Umbilical cord (tissue), 2 donors: ENCODE results near the gene SPTLC2. TPM values are rescaled to one million over a fixed set of nuclear protein-coding genes. Genes with fewer than 3 reads are reported as not detected.

Experiments
- DNase-seq: peaks from one replicate; pipeline ENCODE4 v3.0.0-alpha.2; 2015; ENCODE audit warnings: low spot score
- total RNA-seq: library from RNA; depleted of rRNA; stranded (reverse); fragments of >200 nt; gene quantifications from one replicate; pipeline ENCODE4 v1.2.3, GENCODE V29; 2014; ENCODE audit warnings: low replicate concordance; ENCODE audit not compliant: insufficient read depth

Gene SPTLC2
- total RNA-seq, 1 donor from 2014 or later = 36.1 TPM

DNA sequence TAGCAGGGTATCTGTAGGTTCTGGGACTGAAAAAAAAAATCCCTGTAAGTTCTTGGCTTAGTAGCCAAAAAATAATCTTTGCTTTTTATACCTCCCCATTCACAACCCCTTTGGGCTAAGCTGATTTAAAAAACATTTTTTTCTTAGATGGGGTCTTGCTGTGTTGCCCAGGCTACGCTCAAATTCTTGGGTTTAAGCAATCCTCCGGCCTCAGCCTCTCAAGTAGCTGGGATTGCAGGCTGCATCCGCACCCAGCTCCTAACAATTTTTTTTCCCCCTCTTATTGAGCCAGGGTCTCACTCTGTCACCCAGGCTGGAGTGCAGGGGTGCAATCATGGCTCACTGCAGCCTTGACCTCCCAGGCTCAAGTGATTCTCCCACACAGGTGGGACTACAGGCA lies 108.7 kb downstream of the SPTLC2 start:
- no peak for DNase-seq

DNA sequence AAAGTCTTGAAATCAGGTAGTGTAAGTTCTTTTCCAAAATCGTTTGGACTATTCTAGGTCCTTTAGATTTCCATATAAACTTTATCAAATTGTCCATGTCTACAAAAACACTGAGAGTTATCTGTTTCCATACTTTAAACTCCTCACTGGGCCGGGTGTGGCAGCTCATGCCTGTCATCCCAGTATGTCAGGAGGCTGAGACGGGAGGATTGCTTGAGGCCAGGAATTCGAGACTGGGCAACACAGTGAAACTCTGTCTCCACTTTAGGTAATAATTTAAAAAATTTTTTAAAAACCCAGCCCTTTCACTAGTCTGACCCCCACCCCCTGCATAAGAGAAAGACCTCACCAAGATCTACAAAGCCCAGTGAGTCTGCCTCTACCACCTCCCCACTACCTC lies 111.4 kb downstream of the SPTLC2 start:
- no peak for DNase-seq

DNA sequence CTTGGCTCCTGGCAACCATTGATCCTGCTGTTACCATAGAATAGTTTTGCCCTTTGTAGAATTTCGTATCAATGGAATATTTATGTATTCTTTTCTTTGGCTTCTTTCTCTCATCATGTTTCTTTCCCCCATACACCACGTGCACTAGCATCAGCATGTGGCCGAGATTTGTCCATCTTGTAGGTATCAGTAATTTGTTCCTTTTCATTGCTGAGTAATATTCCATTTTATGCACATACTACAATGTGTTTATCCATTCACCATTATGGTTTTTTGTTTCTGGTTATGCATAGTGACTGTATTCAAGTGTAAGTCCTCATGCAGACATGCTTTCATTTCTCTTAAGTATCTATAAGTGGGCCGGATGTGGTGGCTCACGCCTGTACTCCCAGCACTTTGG lies 113.3 kb downstream of the SPTLC2 start:
- no peak for DNase-seq

GRCh38 chr14:77502109-77502782 lies 114.2 kb downstream of the SPTLC2 start:
- DNase-seq = no peak

GRCh38 chr14:77498984-77499527 lies 117.4 kb downstream of the SPTLC2 start:
- peak; percentile 2 for DNase-seq

DNA sequence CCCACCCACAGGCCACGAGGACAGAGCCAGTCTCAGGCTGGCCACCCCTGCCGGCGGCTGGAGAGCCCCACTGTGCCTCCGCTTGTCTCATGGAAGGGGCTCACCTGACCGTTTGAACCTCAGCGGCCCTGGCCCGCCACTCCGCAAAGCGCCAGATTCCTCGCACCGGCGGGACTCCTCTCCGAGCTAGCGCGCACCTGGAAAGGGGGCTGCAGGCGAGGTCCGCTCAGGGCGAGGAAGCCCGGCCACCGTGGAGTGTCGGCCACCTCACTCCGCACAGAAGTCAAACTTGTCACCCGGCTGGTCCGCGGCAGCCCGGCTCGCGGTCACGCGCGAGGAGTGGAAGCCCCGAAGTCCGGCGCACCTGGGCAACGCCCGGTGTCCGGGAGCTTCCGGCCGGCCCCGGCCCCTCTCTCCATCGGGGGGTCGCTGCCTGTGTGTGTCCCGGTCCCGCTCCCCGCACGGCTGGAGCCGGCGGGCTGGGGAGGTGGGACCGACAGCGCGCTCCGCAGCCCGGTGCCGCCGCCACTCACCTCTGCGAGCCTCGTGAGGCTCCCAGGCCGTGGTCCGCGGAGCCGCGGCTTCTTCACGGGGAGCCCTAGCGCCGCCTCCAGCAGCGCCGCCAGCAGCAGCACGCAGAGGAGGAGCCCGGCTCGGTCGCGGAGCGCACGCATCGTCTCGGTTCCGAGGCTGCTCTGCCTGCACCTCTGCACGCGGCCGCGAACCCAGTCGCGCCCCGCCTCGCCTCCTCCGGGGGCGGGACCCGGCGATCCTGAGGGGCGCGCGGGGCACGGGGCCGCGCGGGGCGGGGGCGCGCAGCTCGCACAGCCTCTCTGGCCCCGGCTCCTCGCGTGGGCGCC lies 118.1 kb downstream of the SPTLC2 start, which contains the start of gene ISM2:
Gene ISM2, minus strand, starts transcription at position 697 of the 860 bp plus-strand sequence. Its CDS starts 23 bp downstream, at position 674.
- peak; percentile 49 for DNase-seq

DNA sequence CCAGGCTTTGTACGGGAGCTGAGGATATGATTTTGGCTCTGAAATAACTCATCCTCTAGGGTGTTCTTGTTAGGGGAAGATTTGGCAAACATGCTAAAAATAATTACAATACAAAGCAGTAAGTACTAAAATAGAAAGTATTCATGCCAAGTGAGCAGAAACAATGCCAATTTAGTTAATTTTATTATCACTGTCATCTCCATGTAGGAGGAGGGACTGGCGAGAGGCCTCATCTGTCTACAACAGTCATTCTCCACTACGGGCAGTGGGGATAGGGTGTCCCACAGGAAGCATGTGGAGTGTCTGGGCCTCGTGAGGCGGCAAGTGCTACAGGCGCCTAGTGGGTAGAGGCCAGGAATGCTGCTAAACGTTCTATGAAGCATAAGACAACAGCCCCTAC lies 121.1 kb downstream of the SPTLC2 start:
- no peak for DNase-seq

DNA sequence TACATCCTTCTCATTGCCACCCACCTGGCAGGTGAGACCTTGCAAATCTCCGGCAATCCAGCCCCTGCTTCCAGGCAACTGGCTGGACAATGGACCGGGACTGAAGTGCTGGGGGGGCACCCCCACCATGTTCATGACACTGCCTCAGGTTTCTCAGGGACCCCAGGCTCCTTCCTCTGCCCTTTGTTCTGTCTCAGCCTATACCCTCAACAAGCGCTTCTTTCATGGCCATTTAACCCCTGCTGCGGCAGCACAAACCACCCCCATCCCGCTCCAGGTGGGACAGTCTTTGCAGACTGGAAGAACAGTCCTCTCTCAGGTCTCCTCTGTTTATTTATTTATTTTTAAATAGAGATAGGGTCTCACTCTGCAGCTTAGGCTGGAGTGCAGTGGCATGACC lies 125.4 kb downstream of the SPTLC2 start:
- no peak for DNase-seq

- no peak for DNase-seq
Measured at GRCh38 chr14:77490347-77490986, 126.0 kb downstream of the SPTLC2 start.

- no peak for DNase-seq
Measured at GRCh38 chr14:77489041-77489440, 127.4 kb downstream of the SPTLC2 start.

DNA sequence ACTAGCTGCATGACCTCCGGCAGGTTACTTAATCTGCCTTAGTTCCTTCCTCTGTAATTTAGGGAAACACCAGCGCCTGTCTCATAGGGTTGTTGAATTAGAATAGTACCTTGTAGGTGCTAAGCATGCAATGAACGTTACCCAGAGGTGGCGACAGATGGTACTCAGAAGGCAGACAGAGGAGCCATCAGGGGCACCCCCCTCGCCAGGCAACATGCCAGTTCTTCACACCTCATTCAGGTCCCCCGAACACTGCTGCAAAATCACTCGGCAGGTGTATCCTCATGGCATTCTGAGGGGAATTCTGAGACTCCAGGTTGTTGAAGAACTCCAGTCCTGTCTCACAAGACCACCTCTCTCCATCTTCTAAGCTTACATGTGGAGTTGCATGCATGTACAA lies 127.9 kb downstream of the SPTLC2 start:
- no peak for DNase-seq

DNA sequence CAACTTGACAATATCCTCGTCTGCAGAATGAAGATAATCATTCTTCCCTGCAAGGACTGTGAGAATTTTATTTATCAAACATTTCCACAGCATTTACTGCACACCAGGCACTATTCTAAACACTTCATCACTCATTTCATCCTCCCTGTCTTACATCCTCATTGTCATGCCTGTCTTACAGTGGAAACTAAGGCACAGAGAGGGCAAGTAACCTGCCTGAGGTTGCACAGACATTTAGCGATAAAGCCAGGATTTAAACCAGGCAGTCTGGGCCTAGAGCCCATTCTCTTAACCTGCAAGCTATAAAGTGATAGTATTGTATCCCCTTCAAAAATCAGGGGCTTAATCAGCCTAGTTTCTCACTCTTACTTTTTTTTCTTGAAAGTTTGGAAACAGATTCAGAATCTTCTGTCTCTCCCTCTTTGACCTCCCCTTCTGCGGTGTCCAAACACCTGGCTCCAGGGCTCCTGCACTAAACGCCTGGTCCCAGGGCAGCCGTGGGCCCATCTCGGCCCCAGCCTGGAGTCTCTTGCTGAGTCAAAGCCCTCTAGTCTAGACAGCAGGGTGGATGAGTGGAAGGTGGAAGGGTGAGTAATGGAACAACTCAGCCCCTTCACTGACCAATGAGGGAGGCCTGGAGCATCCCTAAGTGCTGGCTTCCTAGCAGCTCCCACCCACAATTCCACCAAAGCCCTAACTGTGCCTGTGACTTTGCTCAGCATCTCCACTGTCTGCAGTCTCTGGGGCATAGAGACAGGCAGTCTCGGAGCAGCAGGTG lies 130.3 kb downstream of the SPTLC2 start:
- DNase-seq = peak; percentile 5

- DNase-seq = no peak
Measured at GRCh38 chr14:77485256-77485655, 131.2 kb downstream of the SPTLC2 start.

DNA sequence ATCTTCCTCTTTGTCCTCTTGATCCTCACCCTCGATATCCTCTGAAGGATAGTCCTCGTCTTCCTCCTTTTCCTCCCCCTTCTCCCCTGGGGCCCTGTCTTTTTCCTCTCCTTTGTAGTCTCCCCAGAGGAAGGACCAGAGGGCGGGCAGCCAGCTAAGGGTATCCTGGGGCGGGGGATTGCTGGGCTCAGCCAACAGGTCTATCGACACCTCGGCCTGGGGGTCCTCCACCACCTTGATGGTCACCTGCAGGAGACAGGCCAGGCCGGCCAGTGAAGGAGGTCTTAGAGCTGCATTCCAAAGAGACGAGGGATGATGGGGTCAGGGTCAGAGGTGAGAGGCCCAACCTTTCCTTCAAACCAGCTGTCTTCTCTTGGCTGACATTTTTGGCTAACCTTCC lies 134.0 kb downstream of the SPTLC2 start:
- no peak for DNase-seq

DNA sequence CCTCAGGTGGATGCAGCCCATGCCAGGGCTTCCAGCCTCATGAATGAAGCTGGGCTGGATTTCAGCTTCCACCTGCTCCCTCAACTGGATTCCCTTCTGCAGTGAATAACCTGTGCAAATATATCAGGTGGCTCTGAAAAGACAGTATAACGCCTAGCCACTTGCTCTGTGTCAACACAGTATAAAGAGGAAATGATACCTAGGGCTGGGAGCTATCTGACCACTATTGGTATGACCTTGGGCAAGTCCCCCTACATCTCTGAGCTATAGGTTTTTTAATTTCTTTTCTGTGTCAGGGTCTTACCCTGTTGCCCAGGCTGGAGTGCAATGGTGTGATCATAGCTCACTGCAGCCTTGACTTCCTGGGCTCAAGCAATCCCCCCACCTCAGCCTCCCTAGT lies 137.6 kb downstream of the SPTLC2 start:
- no peak for DNase-seq

DNA sequence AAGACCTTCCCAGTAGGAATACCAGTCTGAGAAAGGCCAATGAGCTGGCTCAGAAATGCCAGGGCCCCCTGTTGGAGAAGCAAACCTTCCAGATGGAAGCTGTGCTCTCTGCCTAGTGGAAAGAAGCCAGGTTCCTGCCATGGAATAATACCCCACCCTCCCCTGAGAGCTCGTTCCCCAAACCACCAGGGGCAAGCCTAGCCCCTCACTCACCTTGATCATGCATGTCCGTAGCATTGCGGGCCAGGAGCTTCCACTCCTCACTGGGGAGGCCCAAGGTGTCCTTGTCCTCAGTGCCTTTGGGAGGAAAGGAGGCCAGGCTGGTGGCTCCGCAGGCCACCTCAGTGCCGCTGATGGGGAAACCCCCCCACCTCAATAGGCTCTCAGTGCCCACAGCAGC lies 138.4 kb downstream of the SPTLC2 start:
- DNase-seq = no peak

GRCh38 chr14:77475432-77476115 lies 140.9 kb downstream of the SPTLC2 start:
- no peak for DNase-seq

GRCh38 chr14:77474479-77475177 lies 141.8 kb downstream of the SPTLC2 start:
- DNase-seq = no peak

GRCh38 chr14:77473921-77474320 lies 142.5 kb downstream of the SPTLC2 start:
- no peak for DNase-seq

GRCh38 chr14:77470224-77470870 lies 146.1 kb downstream of the SPTLC2 start:
- no peak for DNase-seq
